GM19467 (cell line): ENCODE measurements around the gene PMPCB.
"Not testable (repeated sequence)": the region's sequence is repeated elsewhere in the genome, so short reads cannot be mapped to it uniquely, and the experiment has no call there.

Experiments used
- ATAC-seq: cut with Tn5 transposase; IDR thresholded peaks from one replicate; pipeline ENCODE4 v1.9.1; 2021; ENCODE audit warnings: mild to moderate bottlenecking, moderate library complexity; ENCODE audit not compliant: unreplicated experiment

Gene PMPCB

GRCh38 chr7:103296901-103297836 is at the start of gene PMPCB:
TSS of gene PMPCB (plus strand) at chr7:103297435. CDS start at chr7:103297460, 25 bp downstream.
- peak; percentile 87 for ATAC-seq

- not testable (repeated sequence) for ATAC-seq
Observed at GRCh38 chr7:103253699-103254506, 43.3 kb upstream of the PMPCB start.

GRCh38 chr7:103264054-103264453 is 33.2 kb upstream of the PMPCB start:
- ATAC-seq: not testable (repeated sequence)

- not testable (repeated sequence) for ATAC-seq
Observed at GRCh38 chr7:103266229-103266628, 31.0 kb upstream of the PMPCB start.

GRCh38 chr7:103273374-103273773 is 23.9 kb upstream of the PMPCB start:
- ATAC-seq: not testable (repeated sequence)

GRCh38 chr7:103274867-103275266 is 22.4 kb upstream of the PMPCB start:
- ATAC-seq: not testable (repeated sequence)

- ATAC-seq: not testable (repeated sequence)
Observed at GRCh38 chr7:103278195-103278594, 19.0 kb upstream of the PMPCB start.

GRCh38 chr7:103279636-103279962 is 17.6 kb upstream of the PMPCB start:
- peak; percentile 33 for ATAC-seq

GRCh38 chr7:103279963-103280802 is 17.1 kb upstream of the PMPCB start:
- ATAC-seq: peak; percentile 97

- ATAC-seq: not testable (repeated sequence)
Observed at GRCh38 chr7:103280803-103281155, 16.5 kb upstream of the PMPCB start.

- ATAC-seq: not testable (repeated sequence)
Observed at GRCh38 chr7:103282802-103283427, 14.3 kb upstream of the PMPCB start.

- ATAC-seq: no peak
Observed at GRCh38 chr7:103292122-103292521, 5.1 kb upstream of the PMPCB start.

GRCh38 chr7:103293526-103293925 is 3.7 kb upstream of the PMPCB start:
- ATAC-seq: no peak

GRCh38 chr7:103297837-103298179 is 573 bp downstream of the PMPCB start:
- ATAC-seq: peak; percentile 11

- no peak for ATAC-seq
Observed at GRCh38 chr7:103299660-103300059, 2.4 kb downstream of the PMPCB start.

- no peak for ATAC-seq
Observed at GRCh38 chr7:103301441-103301840, 4.2 kb downstream of the PMPCB start.

GRCh38 chr7:103307503-103308231 is 10.4 kb downstream of the PMPCB start:
- no peak for ATAC-seq

GRCh38 chr7:103314852-103315251 is 17.6 kb downstream of the PMPCB start:
- ATAC-seq: no peak

- ATAC-seq: no peak
Observed at GRCh38 chr7:103316380-103316941, 19.2 kb downstream of the PMPCB start.

GRCh38 chr7:103317009-103317408 is 19.8 kb downstream of the PMPCB start:
- ATAC-seq: no peak
